GM19193 (cell line): ENCODE results near the gene PLAC1.

Source experiments
- POLR2A ChIP-seq: IDR thresholded peaks from 4 replicates; pipeline ENCODE4 v1.6.1; 2011; ENCODE audit not compliant: insufficient read depth, insufficient read length; ENCODE audit errors: extremely low read depth

The PLAC1 gene

GRCh38 chrX:134645936-134646543 is 12.2 kb downstream of the PLAC1 start:
- TF ChIP-seq POLR2A = no peak

DNA sequence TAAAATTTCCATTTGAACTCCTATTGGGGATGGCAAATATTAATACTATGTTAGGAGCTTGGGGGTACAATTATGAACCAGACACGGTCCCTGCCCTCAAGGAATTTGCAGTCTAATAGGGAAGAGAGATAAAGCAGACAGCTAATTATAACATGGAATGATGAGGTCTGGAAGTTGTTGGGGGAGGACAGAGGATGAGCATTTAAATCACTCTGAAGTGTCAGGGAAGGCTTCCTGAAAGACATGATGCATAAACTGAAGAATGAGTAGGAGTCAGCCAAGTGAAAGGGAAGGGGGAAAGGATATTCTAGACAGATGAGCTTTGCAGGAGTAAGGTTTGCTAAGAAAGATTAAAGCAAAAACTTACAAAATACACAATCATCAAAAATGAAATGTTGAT is 15.9 kb downstream of the PLAC1 start:
- no peak for TF ChIP-seq POLR2A

DNA sequence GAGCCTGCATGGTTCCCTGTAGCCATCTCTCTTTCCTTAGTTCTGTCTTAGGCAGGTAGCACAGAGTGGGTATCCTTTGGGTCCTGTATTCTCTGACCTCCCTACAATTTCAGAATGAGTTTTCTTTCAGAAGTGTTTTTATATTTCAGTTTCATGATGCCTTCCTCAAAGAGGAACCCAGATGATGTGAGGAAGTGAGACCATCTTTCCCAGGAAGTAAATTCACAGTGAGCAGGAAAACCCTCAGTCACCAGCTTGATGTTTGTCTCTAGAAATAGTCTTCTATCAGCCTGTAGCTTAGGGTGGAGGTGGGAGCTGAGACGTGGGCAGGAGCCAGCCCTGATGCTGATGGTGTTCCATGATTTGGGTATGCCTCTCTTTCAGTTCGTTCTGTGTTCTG is 16.9 kb downstream of the PLAC1 start:
- no peak for TF ChIP-seq POLR2A

GRCh38 chrX:134640914-134641313 is 17.4 kb downstream of the PLAC1 start:
- TF ChIP-seq POLR2A = no peak

DNA sequence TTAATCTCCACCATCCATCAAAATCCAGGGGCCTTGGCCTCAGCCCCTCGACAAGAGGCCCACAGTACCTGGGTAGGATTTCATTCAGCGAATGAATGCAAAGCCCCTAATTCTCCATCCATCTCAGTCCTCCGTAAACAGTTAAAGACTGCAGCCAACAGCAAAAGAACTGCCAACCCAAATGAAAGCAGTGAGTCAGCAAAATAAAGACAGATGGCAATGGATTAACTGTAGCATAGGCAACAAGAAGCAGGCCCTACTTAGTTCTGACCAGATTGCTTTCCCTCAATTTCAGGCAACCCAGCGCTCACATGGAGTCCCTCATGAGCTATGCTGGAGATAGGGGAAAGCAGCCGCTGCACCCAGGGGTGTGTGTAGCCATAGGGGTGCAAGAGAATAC is 21.4 kb downstream of the PLAC1 start:
- no peak for TF ChIP-seq POLR2A

GRCh38 chrX:134634691-134635090 is 23.6 kb downstream of the PLAC1 start:
- no peak for TF ChIP-seq POLR2A

DNA sequence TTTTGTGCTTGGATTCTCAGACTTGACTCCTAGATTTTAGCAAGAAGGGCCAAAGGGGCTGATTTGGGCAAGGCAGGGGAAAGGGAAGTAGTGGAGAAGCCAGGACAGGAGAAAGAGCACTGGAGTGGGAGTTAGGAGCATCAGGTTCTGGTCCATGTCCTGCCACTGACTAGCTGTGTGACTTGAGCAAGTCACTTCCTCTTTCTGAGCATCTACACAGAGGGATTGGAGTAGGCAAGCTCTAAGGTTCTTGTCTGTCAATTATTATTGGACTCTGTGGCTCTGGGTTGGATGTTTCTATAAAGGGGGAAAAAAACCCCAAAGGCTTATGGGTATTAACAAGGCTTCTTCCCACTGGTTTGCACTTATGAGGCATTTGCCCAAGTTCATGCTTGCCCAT is 24.4 kb downstream of the PLAC1 start:
- TF ChIP-seq POLR2A = no peak

DNA sequence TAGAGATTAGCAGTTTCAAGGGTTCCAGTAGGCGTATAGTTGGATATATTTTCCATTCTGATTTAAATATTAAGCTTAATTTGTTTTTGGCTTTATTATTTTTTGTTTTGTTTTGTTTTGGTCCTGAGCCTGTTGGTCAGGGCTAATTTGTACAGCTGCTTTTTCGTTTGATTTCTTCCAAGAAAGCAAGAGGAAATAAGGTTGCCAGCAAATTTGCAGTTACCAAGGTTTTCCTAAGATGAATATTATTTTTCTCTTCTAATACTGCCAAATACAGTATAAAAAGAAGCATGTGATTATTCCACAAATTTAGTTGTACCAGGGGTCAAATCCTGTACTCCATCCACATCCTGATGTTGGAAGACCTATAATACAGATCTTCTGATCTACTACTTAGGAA is 24.9 kb downstream of the PLAC1 start:
- TF ChIP-seq POLR2A = no peak

DNA sequence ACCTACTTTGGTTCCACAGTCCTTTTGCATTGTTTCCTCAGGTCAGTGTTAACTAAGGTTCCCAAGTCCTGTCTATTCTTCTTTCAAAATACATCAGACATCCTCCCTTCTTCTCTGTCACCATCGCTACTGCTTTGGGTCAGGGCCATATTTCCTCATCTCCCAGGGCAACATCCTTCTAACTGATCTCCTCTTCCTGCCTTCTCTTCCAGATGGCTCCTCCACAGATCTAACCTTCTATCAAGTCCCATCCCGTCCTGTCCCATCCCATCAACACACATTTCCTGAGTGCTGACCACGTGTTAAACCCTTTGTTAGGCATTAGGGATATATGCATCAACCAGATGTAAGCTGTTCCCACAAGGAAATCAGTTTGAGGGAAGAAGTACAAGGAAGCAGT is 25.9 kb downstream of the PLAC1 start:
- no peak for TF ChIP-seq POLR2A

DNA sequence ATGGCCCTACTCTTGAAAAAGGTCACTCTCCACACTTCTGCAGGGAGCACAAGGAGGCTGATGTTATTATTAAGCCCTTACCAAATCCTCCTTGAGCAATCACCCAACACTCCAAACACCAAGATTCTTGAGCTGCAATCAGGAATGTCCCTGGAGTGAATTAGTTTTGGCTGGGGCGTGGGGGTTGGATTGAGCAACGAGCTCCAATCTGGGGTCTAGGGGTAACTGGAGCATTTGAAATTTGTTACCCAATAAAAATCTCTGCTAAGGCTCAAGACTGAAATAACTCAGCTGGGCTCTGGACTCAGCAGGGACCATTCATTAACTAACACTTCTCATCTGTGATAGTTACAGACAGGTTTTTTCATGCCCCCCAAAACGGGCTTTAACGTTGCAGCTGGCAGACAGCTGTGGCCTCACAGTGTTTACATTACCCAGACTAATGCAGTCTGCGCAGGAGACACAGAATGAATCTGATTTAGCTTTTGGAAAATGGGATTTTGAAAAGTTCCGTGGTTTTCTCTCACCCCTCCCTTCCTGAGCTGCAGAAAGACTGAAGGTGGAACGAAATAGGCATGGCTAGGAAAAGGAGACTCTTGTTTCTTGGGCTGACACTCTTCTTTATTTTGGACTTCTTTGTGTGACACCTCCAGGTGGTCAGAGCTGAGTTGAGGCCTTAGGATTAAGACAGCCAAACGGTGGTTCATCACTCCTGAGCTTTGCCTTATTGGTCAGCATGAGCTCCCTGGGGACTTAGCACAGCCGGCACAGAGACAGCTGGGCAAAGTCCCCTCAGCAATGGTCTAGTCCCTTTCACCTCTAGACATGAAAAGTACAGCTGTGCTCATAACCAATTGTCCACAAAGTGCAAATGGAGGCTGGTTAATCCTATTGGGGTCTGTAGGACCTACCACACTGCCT is 26.6 kb downstream of the PLAC1 start:
- TF ChIP-seq POLR2A = no peak

GRCh38 chrX:134628663-134629062 is 29.6 kb downstream of the PLAC1 start:
- no peak for TF ChIP-seq POLR2A

- TF ChIP-seq POLR2A = no peak
These were observed 31.8 kb downstream of the PLAC1 start for GRCh38 chrX:134626434-134626833.

- no peak for TF ChIP-seq POLR2A
These were observed 33.0 kb downstream of the PLAC1 start for GRCh38 chrX:134625315-134625718.

DNA sequence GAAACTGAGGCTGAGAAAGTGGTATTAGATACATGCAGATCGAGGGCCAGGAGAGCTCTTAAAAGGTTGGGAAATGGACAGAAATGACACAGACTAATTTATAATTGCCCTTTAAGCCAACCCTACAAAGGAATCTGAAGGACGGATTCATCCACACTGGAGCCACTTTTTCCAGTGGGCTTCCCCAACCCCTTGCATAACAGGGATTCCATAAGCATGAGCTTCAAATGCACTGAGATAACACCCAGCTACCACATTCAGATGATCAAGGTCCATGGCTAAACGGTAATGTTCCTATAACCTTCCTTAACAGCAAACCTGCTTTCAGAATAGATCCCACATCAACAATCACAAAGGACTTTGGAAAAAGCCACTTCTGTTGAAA is 34.2 kb downstream of the PLAC1 start:
- no peak for TF ChIP-seq POLR2A

DNA sequence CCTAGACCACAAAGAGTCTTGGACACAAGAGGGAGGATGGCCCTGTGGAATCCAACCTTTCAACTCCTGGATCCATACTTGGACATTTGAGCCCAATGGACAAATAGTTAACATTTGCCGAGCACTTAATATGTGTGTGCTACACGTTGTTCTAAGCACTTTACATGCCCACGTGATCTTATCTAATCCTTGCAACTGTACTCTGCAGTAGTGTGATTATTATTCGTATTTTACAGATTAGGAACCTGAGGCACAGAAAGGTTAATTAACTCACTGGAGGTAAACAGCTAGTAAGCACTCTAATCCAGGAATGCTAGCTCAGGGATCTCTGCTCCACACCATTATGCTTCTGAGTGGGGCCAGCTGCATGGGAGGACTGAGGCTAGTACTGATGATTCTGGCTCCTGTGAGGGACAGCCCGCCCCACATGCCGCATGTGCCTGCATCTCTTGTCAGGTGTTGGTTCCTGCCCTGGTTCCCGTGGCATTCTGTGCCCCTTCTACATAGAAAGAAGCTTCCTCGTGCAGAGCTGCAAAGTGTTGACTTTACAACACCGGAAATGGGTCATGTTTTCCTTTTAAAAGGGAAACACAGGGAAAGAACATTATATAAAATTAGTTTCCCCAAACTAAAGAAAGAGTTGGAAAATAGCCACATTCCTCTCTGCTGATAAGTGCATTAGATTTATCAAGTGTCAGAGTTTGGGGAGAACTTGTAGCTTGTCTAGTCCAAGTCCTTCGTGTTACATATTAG is 34.8 kb downstream of the PLAC1 start:
- no peak for TF ChIP-seq POLR2A
